HG03108 (cell line): Measurements from ENCODE around the gene KRTAP10-6.
"Not testable (repeated sequence)": the region's sequence is repeated elsewhere in the genome, so short reads cannot be mapped to it uniquely, and the experiment has no call there.

Source experiments
- ATAC-seq: cut with Tn5 transposase; IDR thresholded peaks from one replicate; pipeline ENCODE4 v1.9.1; 2021; ENCODE audit warnings: moderate library complexity; ENCODE audit not compliant: unreplicated experiment

Gene KRTAP10-6

GRCh38 chr21:44600118-44600978 lies 8.0 kb upstream of the KRTAP10-6 start, which contains the start of gene KRTAP10-7:
KRTAP10-7 (plus strand) TSS chr21:44600597; CDS start chr21:44600622, 25 bp downstream.
- ATAC-seq: not testable (repeated sequence)

- no peak for ATAC-seq
These were observed 7.1 kb upstream of the KRTAP10-6 start for GRCh38 chr21:44599264-44600029.

- no peak for ATAC-seq
These were observed 5.8 kb upstream of the KRTAP10-6 start for GRCh38 chr21:44598061-44598460.

- ATAC-seq: no peak
These were observed 3.9 kb upstream of the KRTAP10-6 start for GRCh38 chr21:44596068-44596725.

- ATAC-seq: no peak
These were observed 3.2 kb upstream of the KRTAP10-6 start for GRCh38 chr21:44595524-44595923.

- ATAC-seq: no peak
These were observed 2.2 kb upstream of the KRTAP10-6 start for GRCh38 chr21:44594406-44594916.

GRCh38 chr21:44593598-44594405 lies 1.5 kb upstream of the KRTAP10-6 start:
- no peak for ATAC-seq

- not testable (repeated sequence) for ATAC-seq
These were observed 539 bp downstream of the KRTAP10-6 start for GRCh38 chr21:44591801-44592130.

GRCh38 chr21:44590897-44591800 lies 1.2 kb downstream of the KRTAP10-6 start:
- not testable (repeated sequence) for ATAC-seq

- ATAC-seq: no peak
These were observed 2.0 kb downstream of the KRTAP10-6 start for GRCh38 chr21:44590311-44590721.

GRCh38 chr21:44589586-44590305 lies 2.6 kb downstream of the KRTAP10-6 start:
- ATAC-seq: no peak

- ATAC-seq: no peak
These were observed 3.2 kb downstream of the KRTAP10-6 start for GRCh38 chr21:44589094-44589493.

- no peak for ATAC-seq
These were observed 6.4 kb downstream of the KRTAP10-6 start for GRCh38 chr21:44585892-44586291.

- no peak for ATAC-seq
These were observed 8.5 kb downstream of the KRTAP10-6 start for GRCh38 chr21:44583800-44584147.

- no peak for ATAC-seq
These were observed 9.1 kb downstream of the KRTAP10-6 start for GRCh38 chr21:44583089-44583799.

GRCh38 chr21:44582055-44582454 lies 10.2 kb downstream of the KRTAP10-6 start:
- ATAC-seq: no peak

GRCh38 chr21:44581158-44581557 lies 11.1 kb downstream of the KRTAP10-6 start:
- ATAC-seq: no peak

- ATAC-seq: not testable (repeated sequence)
These were observed 12.0 kb downstream of the KRTAP10-6 start, which contains the start of gene KRTAP10-5 for GRCh38 chr21:44580231-44580821. KRTAP10-5 (minus strand) TSS chr21:44580604; CDS start chr21:44580578, 26 bp downstream.
